H1 (cell line): ENCODE results near the gene KCNB1. TPM values are rescaled to one million over a fixed set of nuclear protein-coding genes. Genes with fewer than 3 reads are reported as not detected.

Source experiments
- CTCF ChIA-PET: fragments of 300-600 bp; sonication (Branson Sonifier 250); formaldehyde crosslinking; loops from one replicate; lab custom pipeline; 2021; ENCODE audit not compliant: partially characterized antibody; lab: Charles Lee
- POLR2A ChIA-PET: fragments of 300-600 bp; sonication (Branson Sonifier 250); formaldehyde crosslinking; loops from one replicate; lab custom pipeline; 2021; ENCODE audit warnings: inconsistent platforms; ENCODE audit not compliant: partially characterized antibody; lab: Charles Lee
- DNase-seq, 2 experiments: peaks; one replicate each; pipeline versions ENCODE4 v3.0.0 to v3.0.0-alpha.2; 2010 to 2022; ENCODE audit warnings: low spot score in 2 of 2, low read depth in 1 of 2, mixed read lengths in 1 of 2
- FAIRE-seq: peaks from 2 replicates; lab custom pipeline; 2011; peaks lifted over from hg19 to GRCh38; lab: Jason Lieb, UNC
- H2AFZ ChIP-seq: 2 replicates; pipeline ENCODE4 v1.8.1; 2012; ENCODE audit warnings: low read length, inconsistent platforms
- H2AK5ac ChIP-seq: 2 replicates; pipeline ENCODE4 v1.6.1; 2013; ENCODE audit warnings: low read depth, low read length
- H2BK120ac ChIP-seq: replicated peaks from 2 replicates; pipeline ENCODE3; 2013; ENCODE audit warnings: low read depth, low read length, inconsistent platforms
- H2BK12ac ChIP-seq: 2 replicates; pipeline ENCODE4 v1.6.1; 2013; ENCODE audit warnings: low read depth, low read length
- H2BK15ac ChIP-seq: 2 replicates; pipeline ENCODE4 v1.6.1; 2013; ENCODE audit warnings: low read length
- H2BK20ac ChIP-seq: 2 replicates; pipeline ENCODE4 v1.6.1; 2013; ENCODE audit warnings: low read length
- H2BK5ac ChIP-seq: 2 replicates; pipeline ENCODE4 v1.6.1; 2013; ENCODE audit warnings: low read depth, low read length
- H3K14ac ChIP-seq: 2 replicates; pipeline ENCODE4 v1.6.1; 2013; ENCODE audit warnings: inconsistent platforms; ENCODE audit not compliant: insufficient read length
- H3K18ac ChIP-seq: 2 replicates; pipeline ENCODE4 v1.6.1; 2013; ENCODE audit warnings: low read length; ENCODE audit errors: extremely low read depth
- H3K23ac ChIP-seq: 2 replicates; pipeline ENCODE4 v1.6.1; 2013; ENCODE audit warnings: inconsistent platforms; ENCODE audit not compliant: insufficient read length
- H3K23me2 ChIP-seq: 2 replicates; pipeline ENCODE4 v1.6.1; 2013; ENCODE audit warnings: low read depth, low read length
- H3K27ac ChIP-seq: 2 replicates; pipeline ENCODE4 v1.6.1; 2011; ENCODE audit warnings: low read depth, low read length, inconsistent platforms
- H3K27me3 ChIP-seq, 4 experiments: replicated peaks in 1 of 4; 1 replicate in 1 of 4; 2 replicates in 3 of 4; pipeline versions ENCODE4 v1.6.1 to v1.8.1; 2011 to 2013; ENCODE audit warnings: low read length in 3 of 4, mild to moderate bottlenecking in 3 of 4, inconsistent platforms in 2 of 4, mixed read lengths in 2 of 4, moderate library complexity in 1 of 4; ENCODE audit not compliant: control insufficient read depth in 3 of 4, insufficient read depth in 3 of 4; ENCODE audit errors: extremely low read depth in 1 of 4
- H3K36me3 ChIP-seq, 4 experiments: 2 replicates each; pipeline versions ENCODE4 v1.6.1 to v1.8.1; 2011 to 2013; ENCODE audit warnings: mild to moderate bottlenecking in 4 of 4, low read length in 3 of 4, moderate library complexity in 2 of 4, control low read depth in 1 of 4, inconsistent platforms in 1 of 4; ENCODE audit not compliant: insufficient read depth in 4 of 4, control insufficient read depth in 2 of 4
- H3K4ac ChIP-seq: replicated peaks from 2 replicates; pipeline ENCODE3; 2013; ENCODE audit warnings: low read length, low read depth, mixed read lengths, inconsistent platforms; ENCODE audit not compliant: insufficient read length
- H3K4me1 ChIP-seq, 4 experiments: replicated peaks in 1 of 4; 1 replicate in 1 of 4; 2 replicates in 3 of 4; pipeline versions ENCODE4 v1.6.1 to v1.8.1; 2011 to 2013; ENCODE audit warnings: low read length in 3 of 4, inconsistent platforms in 2 of 4, mixed read lengths in 1 of 4; ENCODE audit not compliant: insufficient read depth in 4 of 4, control insufficient read depth in 3 of 4
- H3K4me2 ChIP-seq, 2 experiments: 2 replicates each; pipeline versions ENCODE4 v1.6.1 to v1.8.1; 2011 to 2013; ENCODE audit warnings: low read depth in 2 of 2, low read length in 2 of 2, control low read depth in 1 of 2, inconsistent platforms in 1 of 2, mild to moderate bottlenecking in 1 of 2; ENCODE audit not compliant: insufficient read depth in 1 of 2
- H3K4me3 ChIP-seq, 4 experiments: fragments of 200-600, 300-600 bp in 1 of 4; sonication (generic), shearing (Covaris generic), sonication (Bioruptor Twin) in 1 of 4; 2 replicates each; pipeline versions ENCODE4 v1.5.1 to v1.8.1; 2011 to 2016; ENCODE audit warnings: low read length in 4 of 4, low read depth in 3 of 4, control low read depth in 2 of 4, inconsistent platforms in 2 of 4, mild to moderate bottlenecking in 2 of 4, mixed read lengths in 1 of 4, moderate library complexity in 1 of 4; ENCODE audit not compliant: insufficient read depth in 2 of 4; ENCODE audit errors: extremely low read depth in 1 of 4
- H3K56ac ChIP-seq: replicated peaks from 2 replicates; pipeline ENCODE3; 2013; ENCODE audit warnings: low read depth, mild to moderate bottlenecking, mixed read lengths, low read length, inconsistent platforms; ENCODE audit not compliant: insufficient read length
- H3K79me1 ChIP-seq: 2 replicates; pipeline ENCODE4 v1.6.1; 2013; ENCODE audit warnings: low read depth, low read length, control low read depth
- H3K79me2 ChIP-seq, 2 experiments: 2 replicates each; pipeline versions ENCODE4 v1.6.1 to v1.8.1; 2012 to 2013; ENCODE audit warnings: low read length in 2 of 2, mild to moderate bottlenecking in 2 of 2, inconsistent platforms in 1 of 2; ENCODE audit not compliant: insufficient read depth in 2 of 2, control insufficient read depth in 1 of 2
- H3K9ac ChIP-seq, 4 experiments: replicated peaks in 1 of 4; 1 replicate in 1 of 4; 2 replicates in 3 of 4; pipeline versions ENCODE4 v1.6.1 to v1.8.1; 2011 to 2013; ENCODE audit warnings: low read depth in 3 of 4, low read length in 3 of 4, control low read depth in 2 of 4, mild to moderate bottlenecking in 2 of 4, moderate library complexity in 2 of 4, inconsistent platforms in 1 of 4; ENCODE audit errors: extremely low read depth in 1 of 4
- H3K9me3 ChIP-seq, 2 experiments: 2 replicates each; pipeline versions ENCODE4 v1.6.1 to v1.8.1; 2012 to 2013; ENCODE audit warnings: mild to moderate bottlenecking in 2 of 2, moderate library complexity in 2 of 2, control low read depth in 1 of 2, inconsistent platforms in 1 of 2, low read depth in 1 of 2, low read length in 1 of 2, mixed read lengths in 1 of 2; ENCODE audit not compliant: insufficient read depth in 2 of 2
- H4K20me1 ChIP-seq, 2 experiments: replicated peaks in 1 of 2; 2 replicates each; pipeline versions ENCODE3 to v1.8.1; 2011 to 2013; ENCODE audit warnings: inconsistent platforms in 2 of 2, low read length in 2 of 2, mild to moderate bottlenecking in 1 of 2; ENCODE audit not compliant: insufficient read depth in 2 of 2, control insufficient read depth in 1 of 2
- H4K5ac ChIP-seq: 2 replicates; pipeline ENCODE4 v1.6.1; 2013; ENCODE audit warnings: low read length, low read depth, mixed read lengths, inconsistent platforms; ENCODE audit not compliant: insufficient read length
- H4K8ac ChIP-seq: 2 replicates; pipeline ENCODE4 v1.8.0; 2013; ENCODE audit warnings: mild to moderate bottlenecking, moderate library complexity, low read length, inconsistent platforms; ENCODE audit not compliant: insufficient read depth; ENCODE audit errors: extremely low read depth
- H4K91ac ChIP-seq: replicated peaks from 2 replicates; pipeline ENCODE3; 2013; ENCODE audit warnings: low read length, mixed read lengths, inconsistent platforms; ENCODE audit not compliant: insufficient read length
- SP2 ChIP-seq: IDR thresholded peaks from 2 replicates; pipeline ENCODE4 v1.6.1; 2012; ENCODE audit warnings: mild to moderate bottlenecking, low read length, inconsistent platforms
- TAF1 ChIP-seq: IDR thresholded peaks from 2 replicates; pipeline ENCODE4 v1.6.1; 2011; ENCODE audit warnings: mild to moderate bottlenecking, low read depth, low read length
- WGBS, 2 experiments: shearing (Covaris generic) in 1 of 2; methylation state at CpG; one replicate each; pipeline versions ENCODE4 v1.1.6 to v1.1.7; 2013 to 2015; ENCODE audit warnings: low lambda C conversion rate in 2 of 2, mixed read lengths in 2 of 2, inconsistent platforms in 1 of 2, low coverage in 1 of 2, missing lambda C conversion rate in 1 of 2; ENCODE audit not compliant: insufficient replicate concordance in 2 of 2, insufficient coverage in 1 of 2, insufficient read length in 1 of 2; ENCODE audit errors: extremely low coverage in 1 of 2, missing lambda C conversion rate in 1 of 2; 5-methylcytosine and 5-hydroxymethylcytosine counted together
- polyA plus RNA-seq, 7 experiments: library from polyadenylated mRNA; depleted of rRNA in 3 of 7; stranded (reverse) in 5 of 7; unstranded in 2 of 7; fragments of >200 nt in 5 of 7; fragments of 200-250 nt in 2 of 7; gene quantifications; 1 replicate in 5 of 7; 2 replicates in 1 of 7; 4 replicates in 1 of 7; pipeline versions ENCODE4 v1.2.1 to v1.2.3, GENCODE V29; 2011 to 2013; ENCODE audit warnings: missing spikeins in 2 of 7, mixed read lengths in 2 of 7
- total RNA-seq: library from RNA; stranded (reverse); fragmentation: NEBNext Ultra II Directional; extraction: Animal tissue kit (Norgen Biotek cat#: 25700); gene quantifications from 2 replicates; pipeline ENCODE4 v1.2.1, GENCODE V29; 2021

The KCNB1 gene
- total and polyA plus RNA-seq, 2 of the 8 experiments (the other 6 are each of a cell fraction or from before 2014, with no cell fraction given) = 0.58 to 0.67 TPM

DNA sequence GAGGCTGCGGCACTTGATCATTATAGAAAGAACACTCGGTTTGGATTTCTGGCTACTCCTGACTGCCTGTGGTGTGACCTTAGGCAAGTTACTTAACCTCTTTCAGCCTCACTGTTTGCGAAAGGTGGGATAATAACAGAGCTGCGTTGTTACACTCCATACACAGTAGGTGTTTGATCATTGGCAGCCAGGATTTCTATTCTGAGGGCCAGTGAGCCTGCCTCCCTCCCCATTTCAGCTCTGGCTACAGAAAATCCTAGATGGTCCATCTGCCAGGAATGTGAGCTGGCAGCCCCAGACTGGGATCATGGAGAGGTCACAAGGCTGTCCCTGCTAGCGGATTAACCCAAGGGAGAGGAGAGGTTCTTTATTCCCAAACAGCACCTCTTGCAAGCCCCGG is 2.7 kb downstream of the KCNB1 start:
- H3K9ac ChIP-seq = no peak overlapping the region
- TF ChIP-seq SP2 = no peak
- no peak for TF ChIP-seq TAF1

More for the DNA sequence above, 2.7 kb downstream of the KCNB1 start:
- Histone ChIP-seq H4K91ac (no peak overlapping the region), H2AK5ac (no peak overlapping the region), H3K4ac (no peak overlapping the region), H3K4me3 (no peak overlapping the region), H3K4me2 (no peak overlapping the region), H3K18ac (no peak overlapping the region), H3K79me1 (no peaks in the 10 kb centered on the region), H3K27ac (no peak overlapping the region), H2BK5ac (no peak overlapping the region), H3K23ac (no peak overlapping the region), H2BK120ac (no peak overlapping the region), H3K4me1 (peaks cover 0 to 5% (median under 1%) of the 10 kb centered on the region in 4 experiments; a peak in 2 of 7 replicates), H3K79me2 (no peaks in the 10 kb centered on the region), H4K5ac (no peak overlapping the region), H3K14ac (no peak overlapping the region), H2AFZ (no peak overlapping the region), H4K8ac (no peak overlapping the region), H3K56ac (no peak overlapping the region), H3K23me2 (peaks cover 6% of the 10 kb centered on the region; the same call in 1 of the 2 replicates), H3K27me3 (peaks cover 0 to 10% (median 7%) of the 10 kb centered on the region in 4 experiments; a peak in 5 of 7 replicates), H3K36me3 (no peaks in the 10 kb centered on the region), H2BK12ac (no peak overlapping the region), H3K9me3 (no peaks in the 10 kb centered on the region; a peak in 1 of 4 replicates), H2BK20ac (no peak overlapping the region), H2BK15ac (no peak overlapping the region), H4K20me1 (peaks cover 0 to 3% of the 10 kb centered on the region in 2 experiments)
- POLR2A ChIA-PET = no interaction called here
- CTCF ChIA-PET = interaction anchor here (0.8 to 7.7 kb wide), 2 partner anchors 144 to 159 kb away, joined by 3 to 126 read pairs; no protein-coding TSS in a partner anchor
- FAIRE-seq (no peak), DNase-seq (no peak)
- WGBS, 2 experiments = 83% methylated on average over 6 of the region's 6 CpGs; no CpG with 5 or more reads in 1 of the 2 experiments
